WTC11 (cell line): ENCODE results near the gene FAM13A. TPM values are rescaled to one million over a fixed set of nuclear protein-coding genes. Genes with fewer than 3 reads are reported as not detected.

Experiments used
- ATAC-seq: fragments of 200-7000 bp; cut with Tn5 transposase; 2 replicates; pipeline ENCODE4 v1.10.0; 2021; ENCODE audit warnings: mild to moderate bottlenecking, moderate library complexity
- CTCF ChIA-PET: fragments of 300-600 bp; sonication (Branson Sonifier 250); formaldehyde crosslinking; loops from one replicate; lab custom pipeline; 2021; ENCODE audit warnings: antibody characterized with exemption; lab: Charles Lee
- POLR2A ChIA-PET: fragments of 350-600 bp; sonication (Branson Sonifier 250); formaldehyde crosslinking; loops from one replicate; lab custom pipeline; 2021; ENCODE audit warnings: antibody characterized with exemption; lab: Charles Lee
- DNase-seq: peaks from one replicate; pipeline ENCODE4 v3.0.0; 2021; ENCODE audit warnings: low spot score
- H3K27ac Mint-ChIP-seq: 2 replicates; pipeline ENCODE4 v1.8.0; 2021; ENCODE audit warnings: mixed read lengths
- H3K27me3 Mint-ChIP-seq: 2 replicates; pipeline ENCODE4 v1.8.0; 2021; ENCODE audit warnings: low read depth, mild to moderate bottlenecking, moderate library complexity, mixed read lengths
- H3K36me3 Mint-ChIP-seq: 2 replicates; pipeline ENCODE4 v1.8.0; 2021; ENCODE audit warnings: mixed read lengths
- H3K4me1 Mint-ChIP-seq: 2 replicates; pipeline ENCODE4 v1.8.0; 2022; ENCODE audit warnings: mixed read lengths
- H3K4me3 Mint-ChIP-seq: 2 replicates; pipeline ENCODE4 v1.8.0; 2021; ENCODE audit warnings: mild to moderate bottlenecking, moderate library complexity, mixed read lengths
- H3K9me3 Mint-ChIP-seq: 2 replicates; pipeline ENCODE4 v1.8.0; 2021; ENCODE audit warnings: mixed read lengths
- AFF4 ChIP-seq: sonication (generic); formaldehyde crosslinking; IDR thresholded peaks from 2 replicates; pipeline ENCODE4 v1.8.1; 2023; ENCODE audit warnings: mild to moderate bottlenecking, missing genetic modification reagents, borderline replicate concordance
- ATF2 ChIP-seq: sonication (generic); formaldehyde crosslinking; IDR thresholded peaks from 2 replicates; pipeline ENCODE4 v1.8.1; 2022; ENCODE audit warnings: low read depth, missing genetic modification reagents, borderline replicate concordance
- E2F5 ChIP-seq: sonication (generic); formaldehyde crosslinking; IDR thresholded peaks from 2 replicates; pipeline ENCODE4 v1.8.1; 2022; ENCODE audit warnings: mild to moderate bottlenecking, moderate library complexity, missing genetic modification reagents
- ELF4 ChIP-seq: sonication (generic); formaldehyde crosslinking; IDR thresholded peaks from 2 replicates; pipeline ENCODE4 v1.8.1; 2022; ENCODE audit warnings: low read depth, mild to moderate bottlenecking, moderate library complexity, missing genetic modification reagents
- FOXJ3 ChIP-seq: sonication (generic); formaldehyde crosslinking; IDR thresholded peaks from 2 replicates; pipeline ENCODE4 v1.9.0; 2021; ENCODE audit warnings: missing genetic modification reagents, mild to moderate bottlenecking, borderline replicate concordance
- FOXK1 ChIP-seq: sonication (generic); formaldehyde crosslinking; IDR thresholded peaks from 2 replicates; pipeline ENCODE4 v1.8.0; 2022; ENCODE audit warnings: mild to moderate bottlenecking, moderate library complexity, missing genetic modification reagents
- HMGA2 ChIP-seq: fragments of 250-450 bp; sonication (Bioruptor Pico); IDR thresholded peaks from 2 replicates; pipeline ENCODE4 v1.4.0; 2021; ENCODE audit warnings: mild to moderate bottlenecking, moderate library complexity
- JAZF1 ChIP-seq: fragments of 250-450 bp; sonication (Bioruptor Pico); IDR thresholded peaks from 2 replicates; pipeline ENCODE4 v1.9.0; 2021; ENCODE audit warnings: moderate library complexity, mild to moderate bottlenecking, inconsistent platforms
- NR2C2 ChIP-seq: sonication (generic); formaldehyde crosslinking; IDR thresholded peaks from 2 replicates; pipeline ENCODE4 v1.8.0; 2022; ENCODE audit warnings: mild to moderate bottlenecking, missing genetic modification reagents
- RORB ChIP-seq: fragments of 250-450 bp; sonication (Bioruptor Pico); IDR thresholded peaks from 2 replicates; pipeline ENCODE4 v1.9.0; 2021; ENCODE audit warnings: mild to moderate bottlenecking
- SMAD3 ChIP-seq: sonication (generic); formaldehyde crosslinking; IDR thresholded peaks from 2 replicates; pipeline ENCODE4 v1.8.0; 2022; ENCODE audit warnings: missing genetic modification reagents, mild to moderate bottlenecking, borderline replicate concordance
- SOX15 ChIP-seq: fragments of 250-450 bp; sonication (Bioruptor Pico); IDR thresholded peaks from 2 replicates; pipeline ENCODE4 v1.9.0; 2021; ENCODE audit warnings: mild to moderate bottlenecking
- TCF7 ChIP-seq: sonication (generic); formaldehyde crosslinking; IDR thresholded peaks from 2 replicates; pipeline ENCODE4 v1.8.0; 2022; ENCODE audit warnings: mild to moderate bottlenecking, low read depth, missing genetic modification reagents, moderate library complexity
- TEAD1 ChIP-seq: sonication (generic); formaldehyde crosslinking; IDR thresholded peaks from 2 replicates; pipeline ENCODE4 v1.8.0; 2022; ENCODE audit warnings: mild to moderate bottlenecking, missing genetic modification reagents
- ZNF416 ChIP-seq: fragments of 250-450 bp; sonication (Bioruptor Pico); IDR thresholded peaks from 2 replicates; pipeline ENCODE4 v1.9.0; 2021; ENCODE audit warnings: mild to moderate bottlenecking, inconsistent platforms
- ZNF532 ChIP-seq: fragments of 250-450 bp; sonication (Bioruptor Pico); IDR thresholded peaks from 2 replicates; pipeline ENCODE4 v1.9.0; 2021; ENCODE audit warnings: mild to moderate bottlenecking, borderline replicate concordance
- ZNF671 ChIP-seq: fragments of 250-450 bp; sonication (Bioruptor Pico); IDR thresholded peaks from 2 replicates; pipeline ENCODE4 v1.8.0; 2021; ENCODE audit warnings: mild to moderate bottlenecking
- total RNA-seq: library from RNA; stranded (reverse); gene quantifications from 3 replicates; pipeline ENCODE4 v1.2.3, GENCODE V29; 2021
- TF ChIP-seq, protein P1 (sequence below): fragments of 250-450 bp; sonication (Bioruptor Pico); IDR thresholded peaks from 2 replicates; pipeline ENCODE4 v1.9.0; 2021; ENCODE audit warnings: mild to moderate bottlenecking
- TF ChIP-seq, protein P2 (sequence below): fragments of 250-450 bp; sonication (Bioruptor Pico); IDR thresholded peaks from 2 replicates; pipeline ENCODE4 v1.9.0; 2021; ENCODE audit warnings: mild to moderate bottlenecking

Gene FAM13A
- total RNA-seq, 1 experiment from 2014 or later, result 14.6 TPM

GRCh38 chr4:88953400-88953799, 103.6 kb downstream of the FAM13A start (continued):
- TF ChIP-seq SOX15 (CRISPR knock-in tag), result no peak
- TF ChIP-seq, protein P1, sequence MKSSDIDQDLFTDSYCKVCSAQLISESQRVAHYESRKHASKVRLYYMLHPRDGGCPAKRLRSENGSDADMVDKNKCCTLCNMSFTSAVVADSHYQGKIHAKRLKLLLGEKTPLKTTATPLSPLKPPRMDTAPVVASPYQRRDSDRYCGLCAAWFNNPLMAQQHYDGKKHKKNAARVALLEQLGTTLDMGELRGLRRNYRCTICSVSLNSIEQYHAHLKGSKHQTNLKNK, result no peak
- TF ChIP-seq HMGA2, result no peak
- TF ChIP-seq RORB (CRISPR knock-in tag), result no peak
- TF ChIP-seq SMAD3 (CRISPR knock-in tag), result no peak
- no peak for TF ChIP-seq TCF7
- no peak for TF ChIP-seq TEAD1 (CRISPR knock-in tag)
- TF ChIP-seq, all 79 proteins: peak for 0

DNA sequence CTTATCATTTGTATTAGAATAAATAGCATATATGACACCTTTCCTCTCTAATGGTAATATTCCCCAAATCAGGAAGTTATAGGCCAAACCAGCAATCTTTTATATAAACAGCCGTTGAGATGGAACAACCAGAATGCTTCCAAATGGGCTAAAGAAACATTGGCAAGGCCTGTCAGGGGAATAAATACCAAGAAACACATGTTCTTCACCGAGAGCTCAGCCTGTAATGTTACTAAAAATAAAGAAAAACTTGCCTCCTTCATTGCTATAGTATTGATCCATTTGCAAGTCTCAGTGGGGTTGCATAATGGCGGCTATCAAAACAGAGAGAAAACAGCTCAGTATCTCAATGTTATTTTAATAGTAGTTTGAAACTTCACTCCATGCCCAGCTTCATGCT, 104.9 kb downstream of the FAM13A start:
- DNase-seq, result no peak
- POLR2A ChIA-PET, result no interaction called here
- peaks cover 3% of the 10 kb centered on the region; the same call in 1 of the 2 replicates for H3K9me3 Mint-ChIP-seq
- TF ChIP-seq ZNF671 (CRISPR knock-in tag) (no peak), SMAD3 (CRISPR knock-in tag) (no peak), FOXJ3 (CRISPR knock-in tag) (no peak), ZNF416 (CRISPR knock-in tag) (no peak), ELF4 (CRISPR knock-in tag) (no peak), NR2C2 (no peak), AFF4 (CRISPR knock-in tag) (no peak), JAZF1 (CRISPR knock-in tag) (no peak), ATF2 (CRISPR knock-in tag) (no peak)
- TF ChIP-seq, protein P2, sequence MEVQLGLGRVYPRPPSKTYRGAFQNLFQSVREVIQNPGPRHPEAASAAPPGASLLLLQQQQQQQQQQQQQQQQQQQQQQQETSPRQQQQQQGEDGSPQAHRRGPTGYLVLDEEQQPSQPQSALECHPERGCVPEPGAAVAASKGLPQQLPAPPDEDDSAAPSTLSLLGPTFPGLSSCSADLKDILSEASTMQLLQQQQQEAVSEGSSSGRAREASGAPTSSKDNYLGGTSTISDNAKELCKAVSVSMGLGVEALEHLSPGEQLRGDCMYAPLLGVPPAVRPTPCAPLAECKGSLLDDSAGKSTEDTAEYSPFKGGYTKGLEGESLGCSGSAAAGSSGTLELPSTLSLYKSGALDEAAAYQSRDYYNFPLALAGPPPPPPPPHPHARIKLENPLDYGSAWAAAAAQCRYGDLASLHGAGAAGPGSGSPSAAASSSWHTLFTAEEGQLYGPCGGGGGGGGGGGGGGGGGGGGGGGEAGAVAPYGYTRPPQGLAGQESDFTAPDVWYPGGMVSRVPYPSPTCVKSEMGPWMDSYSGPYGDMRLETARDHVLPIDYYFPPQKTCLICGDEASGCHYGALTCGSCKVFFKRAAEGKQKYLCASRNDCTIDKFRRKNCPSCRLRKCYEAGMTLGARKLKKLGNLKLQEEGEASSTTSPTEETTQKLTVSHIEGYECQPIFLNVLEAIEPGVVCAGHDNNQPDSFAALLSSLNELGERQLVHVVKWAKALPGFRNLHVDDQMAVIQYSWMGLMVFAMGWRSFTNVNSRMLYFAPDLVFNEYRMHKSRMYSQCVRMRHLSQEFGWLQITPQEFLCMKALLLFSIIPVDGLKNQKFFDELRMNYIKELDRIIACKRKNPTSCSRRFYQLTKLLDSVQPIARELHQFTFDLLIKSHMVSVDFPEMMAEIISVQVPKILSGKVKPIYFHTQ (CRISPR knock-in tag), result no peak
- TF ChIP-seq, protein P1, result no peak
- H3K36me3 Mint-ChIP-seq, result peaks cover 6% of the 10 kb centered on the region; the same call in 1 of the 2 replicates
- ATAC-seq, result no peak
- H3K4me1 Mint-ChIP-seq, result peaks cover 11% of the 10 kb centered on the region
- no peak overlapping the region for H3K4me3 Mint-ChIP-seq
- no peaks in the 10 kb centered on the region for H3K27me3 Mint-ChIP-seq
- peak overlapping the region; percentile 26; the same call in 1 of the 2 replicates for H3K27ac Mint-ChIP-seq
- CTCF ChIA-PET, result no interaction called here

GRCh38 chr4:88949605-88950004, 107.4 kb downstream of the FAM13A start:
- Mint-ChIP-seq H3K4me1 (peaks cover 14% of the 10 kb centered on the region), H3K36me3 (peaks cover 10% of the 10 kb centered on the region), H3K9me3 (peaks cover 9% of the 10 kb centered on the region; the same call in 1 of the 2 replicates), H3K27me3 (no peaks in the 10 kb centered on the region; the same call in 1 of the 2 replicates), H3K4me3 (no peak overlapping the region), H3K27ac (no peak overlapping the region)
- ATAC-seq (no peak), DNase-seq (no peak)
- ChIA-PET CTCF (no interaction called here), POLR2A (no interaction called here)
- TF ChIP-seq, protein P1, result no peak
- TF ChIP-seq E2F5 (CRISPR knock-in tag), result no peak
- no peak for TF ChIP-seq ZNF532 (CRISPR knock-in tag)
- TF ChIP-seq FOXK1 (CRISPR knock-in tag), result no peak
